ENCODE measurements around the gene C6orf89.

DNA sequence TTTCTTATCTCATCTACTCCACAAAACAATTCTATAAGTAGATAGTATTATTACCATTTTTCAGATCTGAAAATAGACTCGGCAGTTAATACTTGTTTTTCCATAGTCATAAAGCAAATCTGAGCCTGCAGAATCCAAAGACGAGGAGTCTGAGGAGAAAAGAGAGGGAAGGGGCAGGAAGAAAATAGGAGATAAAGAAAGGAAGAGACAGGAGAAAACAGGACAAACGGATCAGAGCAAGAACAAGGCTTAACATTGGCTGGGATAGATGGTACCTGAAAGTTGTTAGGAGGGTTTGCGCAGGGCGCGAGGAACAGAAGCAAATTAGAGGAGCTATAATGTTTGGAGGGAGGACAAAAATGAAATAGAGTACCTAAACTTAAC lies 10.5 kb upstream of the C6orf89 start:
- TF ChIP-seq, protein P1, sequence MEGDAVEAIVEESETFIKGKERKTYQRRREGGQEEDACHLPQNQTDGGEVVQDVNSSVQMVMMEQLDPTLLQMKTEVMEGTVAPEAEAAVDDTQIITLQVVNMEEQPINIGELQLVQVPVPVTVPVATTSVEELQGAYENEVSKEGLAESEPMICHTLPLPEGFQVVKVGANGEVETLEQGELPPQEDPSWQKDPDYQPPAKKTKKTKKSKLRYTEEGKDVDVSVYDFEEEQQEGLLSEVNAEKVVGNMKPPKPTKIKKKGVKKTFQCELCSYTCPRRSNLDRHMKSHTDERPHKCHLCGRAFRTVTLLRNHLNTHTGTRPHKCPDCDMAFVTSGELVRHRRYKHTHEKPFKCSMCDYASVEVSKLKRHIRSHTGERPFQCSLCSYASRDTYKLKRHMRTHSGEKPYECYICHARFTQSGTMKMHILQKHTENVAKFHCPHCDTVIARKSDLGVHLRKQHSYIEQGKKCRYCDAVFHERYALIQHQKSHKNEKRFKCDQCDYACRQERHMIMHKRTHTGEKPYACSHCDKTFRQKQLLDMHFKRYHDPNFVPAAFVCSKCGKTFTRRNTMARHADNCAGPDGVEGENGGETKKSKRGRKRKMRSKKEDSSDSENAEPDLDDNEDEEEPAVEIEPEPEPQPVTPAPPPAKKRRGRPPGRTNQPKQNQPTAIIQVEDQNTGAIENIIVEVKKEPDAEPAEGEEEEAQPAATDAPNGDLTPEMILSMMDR (conservative IDR thresholded peaks at IDR 0.05): no peak
- TF ChIP-seq EZH2 (IDR thresholded peaks at IDR 0.05; ENCODE audit: low read depth): no peak
